IPS-18c (cell line): Measurements from ENCODE around the gene METRNL.

ENCODE experiments used
- H3K4me3 ChIP-seq: 2 replicates; pipeline ENCODE4 v1.7.0; 2013; ENCODE audit warnings: low read depth, mild to moderate bottlenecking, low read length, moderate library complexity; ENCODE audit not compliant: insufficient read depth
- H3K9me3 ChIP-seq: one replicate; pipeline ENCODE4 v1.6.1; 2013; ENCODE audit warnings: mild to moderate bottlenecking, low read length, moderate library complexity; ENCODE audit not compliant: control insufficient read depth, insufficient read depth

The METRNL gene

GRCh38 chr17:83071966-83072562 is 7.3 kb upstream of the METRNL start:
- H3K4me3 ChIP-seq: no peak overlapping the region
- H3K9me3 ChIP-seq: no peaks in the 10 kb centered on the region

GRCh38 chr17:83072600-83073358 is 6.6 kb upstream of the METRNL start:
- no peak overlapping the region for H3K4me3 ChIP-seq
- no peaks in the 10 kb centered on the region for H3K9me3 ChIP-seq

- Histone ChIP-seq H3K4me3 (no peak overlapping the region), H3K9me3 (no peaks in the 10 kb centered on the region)
Observed at GRCh38 chr17:83073389-83074063, 5.9 kb upstream of the METRNL start.

- Histone ChIP-seq H3K9me3 (no peaks in the 10 kb centered on the region), H3K4me3 (no peak overlapping the region)
Observed at GRCh38 chr17:83074486-83075223, 4.8 kb upstream of the METRNL start.

- Histone ChIP-seq H3K4me3 (no peak overlapping the region), H3K9me3 (no peaks in the 10 kb centered on the region)
Observed at GRCh38 chr17:83075270-83075880, 4.0 kb upstream of the METRNL start.

GRCh38 chr17:83076938-83077337 is 2.5 kb upstream of the METRNL start:
- Histone ChIP-seq H3K4me3 (no peak overlapping the region), H3K9me3 (no peaks in the 10 kb centered on the region)

GRCh38 chr17:83077411-83077810 is 2.0 kb upstream of the METRNL start:
- H3K9me3 ChIP-seq: no peaks in the 10 kb centered on the region
- no peak overlapping the region for H3K4me3 ChIP-seq

- Histone ChIP-seq H3K4me3 (no peak overlapping the region), H3K9me3 (no peaks in the 10 kb centered on the region)
Observed at GRCh38 chr17:83077939-83078338, 1.5 kb upstream of the METRNL start.

GRCh38 chr17:83078378-83079351 is 744 bp upstream of the METRNL start:
- H3K4me3 ChIP-seq: peak overlapping the region; percentile 71
- no peaks in the 10 kb centered on the region for H3K9me3 ChIP-seq

- peak overlapping the region; percentile 60; the same call in 1 of the 2 replicates for H3K4me3 ChIP-seq
- no peaks in the 10 kb centered on the region for H3K9me3 ChIP-seq
Observed at GRCh38 chr17:83079766-83080578, 563 bp downstream of the METRNL start.

GRCh38 chr17:83080579-83080857 is 1.1 kb downstream of the METRNL start:
- H3K9me3 ChIP-seq: no peaks in the 10 kb centered on the region
- H3K4me3 ChIP-seq: peak overlapping the region; percentile 34; the same call in 1 of the 2 replicates

GRCh38 chr17:83080858-83081683 is 1.7 kb downstream of the METRNL start:
- Histone ChIP-seq H3K4me3 (peak overlapping the region; percentile 47), H3K9me3 (no peaks in the 10 kb centered on the region)

- Histone ChIP-seq H3K9me3 (no peaks in the 10 kb centered on the region), H3K4me3 (peak overlapping the region; percentile 47; the same call in 1 of the 2 replicates)
Observed at GRCh38 chr17:83081684-83082201, 2.3 kb downstream of the METRNL start.

GRCh38 chr17:83082424-83082823 is 3.0 kb downstream of the METRNL start:
- Histone ChIP-seq H3K9me3 (no peaks in the 10 kb centered on the region), H3K4me3 (no peak overlapping the region; the same call in 1 of the 2 replicates)

GRCh38 chr17:83082909-83083367 is 3.5 kb downstream of the METRNL start:
- no peaks in the 10 kb centered on the region for H3K9me3 ChIP-seq
- H3K4me3 ChIP-seq: no peak overlapping the region
